SU-DHL-6 (cell line): Measurements from ENCODE around the gene NSG1.

Experiments used
- CTCF ChIP-seq: fragments of 200-600 bp; sonication (generic); IDR thresholded peaks from one replicate; pipeline ENCODE4 v1.5.1; 2017; ENCODE audit warnings: antibody characterized with exemption, mild to moderate bottlenecking, low read length, moderate library complexity; ENCODE audit not compliant: insufficient read depth, poor library complexity, severe bottlenecking
- EZH2phosphoT487 ChIP-seq: fragments of 200-600 bp; sonication (generic), shearing (Covaris generic); conservative IDR thresholded peaks from 2 replicates; pipeline ENCODE4 v1.6.1; 2018; ENCODE audit warnings: mild to moderate bottlenecking, antibody characterized with exemption, low read length, moderate library complexity, mixed read lengths

- TF ChIP-seq CTCF: no peak
- no peak for TF ChIP-seq EZH2phosphoT487
These were observed 52.9 kb downstream of the NSG1 start for GRCh38 chr4:4439782-4440181.
